Activated T-cell treated with anti-CD3 and anti-CD28 coated beads, Interleukin-2, amount 50 U/mL, for 1 hour (primary cell): ENCODE measurements around the gene EPHB1.

Experiments
- DNase-seq: peaks from one replicate; pipeline ENCODE4 v3.0.0-alpha.2; 2020

EPHB1 gene

DNA sequence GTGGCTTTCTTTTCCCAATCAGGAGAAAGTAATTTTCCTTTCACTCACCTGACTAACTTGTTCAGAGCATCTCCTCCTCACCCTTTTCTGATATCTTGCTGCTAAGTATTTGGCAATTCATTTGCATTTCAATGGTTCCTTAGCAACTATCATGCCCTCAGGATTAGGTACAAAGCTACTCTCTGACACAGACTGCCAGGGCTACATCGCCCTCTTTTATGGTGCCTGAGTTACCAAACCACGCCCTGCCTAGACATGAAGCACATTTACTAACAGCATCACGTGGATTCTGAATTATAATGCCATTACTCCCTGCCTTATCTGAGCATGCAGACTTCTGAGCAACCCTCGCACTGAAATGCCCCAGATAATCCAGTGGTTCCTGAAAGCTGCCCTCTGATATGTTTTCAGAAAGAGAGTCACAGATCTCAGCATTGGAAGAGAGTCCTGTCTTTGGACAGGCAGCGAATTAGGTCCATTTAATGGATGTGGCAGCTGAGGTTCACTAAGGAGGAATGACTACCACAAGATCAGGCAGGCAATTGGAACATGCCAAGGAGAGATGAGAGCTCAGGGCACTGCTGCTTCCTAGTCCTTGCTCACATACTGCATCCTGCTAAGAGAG is 14.5 kb downstream of the EPHB1 start:
- no peak for DNase-seq

DNA sequence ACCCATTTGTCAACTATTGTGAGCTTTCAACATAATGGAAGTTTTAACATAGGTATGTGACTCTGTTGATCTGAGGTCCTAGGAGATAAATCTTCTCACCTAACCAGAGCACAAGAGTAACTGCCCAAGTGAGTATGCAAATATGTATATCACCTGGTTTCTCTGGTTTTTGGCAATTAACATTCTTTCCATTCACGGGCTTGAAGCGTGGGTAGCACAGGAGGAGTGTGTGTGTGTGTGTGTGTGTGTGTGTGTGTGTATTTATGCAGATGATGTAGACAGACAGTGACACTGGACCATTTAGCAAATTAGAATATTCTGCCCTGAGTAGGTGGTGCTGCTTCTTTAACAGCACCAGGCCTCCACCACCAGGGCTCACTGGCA is 15.0 kb downstream of the EPHB1 start:
- DNase-seq, result no peak

DNA sequence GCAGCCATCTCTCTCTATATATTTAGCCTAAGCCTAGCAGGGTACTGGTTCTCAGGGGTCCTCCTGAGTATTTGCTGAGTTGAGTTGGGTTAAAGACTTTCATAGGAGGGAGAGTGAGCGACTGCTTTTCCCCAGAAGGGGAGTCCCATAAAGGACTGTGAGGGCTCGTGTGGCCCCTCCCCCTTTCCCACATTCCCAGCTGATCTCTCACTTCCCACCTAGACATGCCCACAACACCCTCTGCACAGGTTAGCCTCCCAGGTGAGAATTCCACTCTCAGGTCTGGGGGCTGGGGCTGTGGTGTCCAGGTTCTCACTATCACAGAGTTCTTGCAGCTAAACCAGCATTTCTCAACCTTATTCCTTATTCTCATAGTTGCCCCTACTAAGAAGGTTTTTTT is 15.8 kb downstream of the EPHB1 start:
- DNase-seq, result no peak

GRCh38 chr3:134813618-134814017 is 18.6 kb downstream of the EPHB1 start:
- no peak for DNase-seq

DNA sequence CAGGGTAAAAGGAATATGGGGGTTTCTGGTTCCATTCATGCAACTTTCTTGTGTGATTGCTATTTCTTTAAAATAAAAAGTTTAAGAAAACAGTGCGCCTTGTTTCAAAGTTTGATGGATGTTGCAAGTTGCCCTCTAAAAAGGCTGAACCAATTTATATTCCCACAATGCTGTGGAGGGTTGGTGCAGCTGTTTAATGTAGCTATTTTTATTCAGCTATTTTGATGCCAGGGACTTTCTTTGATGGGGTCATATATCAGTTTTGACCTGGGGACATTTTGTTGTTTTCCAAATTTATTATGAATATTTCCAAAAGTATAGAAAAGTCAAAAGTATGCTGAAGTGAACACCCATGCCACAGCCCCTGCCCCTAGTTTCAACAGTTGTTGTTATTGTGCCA is 20.5 kb downstream of the EPHB1 start:
- no peak for DNase-seq

DNA sequence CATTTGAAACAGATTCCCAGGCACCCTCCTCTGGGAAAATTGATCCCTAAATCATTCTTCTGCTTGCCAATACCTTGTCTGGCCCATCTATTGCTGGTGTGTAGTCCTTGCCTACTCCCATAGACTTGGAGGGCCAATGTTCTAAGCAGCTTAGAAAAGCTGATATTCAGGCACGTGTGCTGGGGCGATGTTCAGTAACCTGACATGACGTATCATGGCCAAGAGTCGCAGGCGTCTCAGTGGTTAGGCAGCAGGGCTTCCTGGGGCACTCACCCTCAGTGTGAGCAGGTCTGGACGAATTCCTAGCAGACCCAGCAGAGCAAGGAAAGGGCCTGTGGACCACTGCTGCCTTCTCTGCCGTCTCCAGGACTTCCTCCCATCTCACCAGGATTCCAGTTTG is 21.6 kb downstream of the EPHB1 start:
- DNase-seq, result no peak

DNA sequence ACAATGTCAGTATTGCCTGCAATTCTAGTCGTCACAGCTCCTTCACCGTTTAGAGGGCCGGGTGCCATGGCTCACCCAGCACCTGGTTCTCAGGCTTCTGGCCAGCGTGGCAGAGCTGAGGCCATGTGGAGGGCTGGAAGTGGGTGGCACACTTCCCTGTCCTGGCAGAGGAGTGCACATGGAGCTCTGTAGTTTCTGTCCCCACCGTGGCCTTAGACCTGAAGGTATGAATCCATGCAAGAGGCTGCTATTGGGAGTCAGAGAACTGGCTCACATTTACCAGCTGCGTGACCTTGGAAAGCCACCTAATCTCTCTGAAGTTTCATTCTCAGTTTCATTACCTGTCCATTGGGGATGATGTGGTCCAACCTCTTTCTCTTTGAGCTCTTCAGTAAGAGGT is 22.2 kb downstream of the EPHB1 start:
- DNase-seq, result no peak

DNA sequence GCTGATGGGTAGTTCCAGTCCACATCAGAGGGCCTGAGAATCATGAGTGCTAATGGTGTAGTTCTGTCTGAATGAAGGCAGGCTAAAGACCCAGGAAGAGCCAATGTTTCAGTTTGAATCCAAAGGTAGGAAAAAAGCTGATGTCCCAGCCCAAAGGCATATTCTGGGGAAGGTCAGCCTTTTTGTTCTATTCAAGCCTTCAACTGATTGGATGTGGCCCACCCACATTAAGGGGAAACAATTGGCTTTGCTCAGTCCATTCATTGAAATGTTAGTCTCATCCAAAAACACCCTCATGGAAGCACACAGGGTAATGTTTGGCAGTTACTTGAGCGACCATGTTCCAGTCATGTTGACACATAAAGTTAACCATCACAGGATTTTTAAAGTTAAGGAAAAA is 25.9 kb downstream of the EPHB1 start:
- DNase-seq, result no peak

DNA sequence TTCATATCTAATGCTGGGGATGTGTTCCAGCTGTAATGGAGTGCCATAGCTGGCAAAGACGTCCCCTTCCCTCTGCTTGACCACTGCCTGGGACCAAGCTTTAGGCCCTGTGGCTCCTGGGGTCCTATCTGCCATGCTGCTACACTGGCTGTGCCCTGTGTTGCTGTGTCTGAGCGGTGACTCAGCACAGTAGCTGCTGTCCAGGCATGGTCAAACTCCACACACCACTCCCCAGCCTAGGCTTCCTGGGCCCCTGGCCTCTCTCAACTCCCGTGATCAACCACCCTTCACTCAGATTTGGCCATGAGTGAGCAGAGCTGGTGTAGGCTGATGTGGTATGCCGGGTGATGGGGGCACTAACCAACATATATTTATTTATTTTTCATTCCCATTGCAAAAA is 27.0 kb downstream of the EPHB1 start:
- DNase-seq, result no peak

GRCh38 chr3:134823679-134824078 is 28.6 kb downstream of the EPHB1 start:
- DNase-seq, result no peak

- no peak for DNase-seq
Observed at GRCh38 chr3:134824791-134825190, 29.7 kb downstream of the EPHB1 start.

DNA sequence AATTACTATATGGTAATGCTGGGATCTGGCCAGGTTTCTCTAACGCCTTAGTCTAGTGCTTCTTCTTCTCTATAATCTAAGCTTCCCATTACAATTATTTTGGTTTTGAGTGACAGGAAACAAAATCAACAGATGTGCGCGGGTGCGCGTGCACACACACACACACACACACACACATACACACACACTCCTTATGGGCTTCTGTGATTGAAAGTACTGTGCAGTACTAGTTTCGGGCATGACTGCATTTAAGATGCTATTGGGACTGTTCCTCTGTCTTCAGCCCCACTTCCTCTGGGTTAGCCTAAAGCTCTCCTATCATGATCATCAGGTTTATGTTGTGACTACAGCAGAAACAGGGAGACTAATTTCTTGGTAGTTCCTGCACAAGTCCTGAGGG is 32.2 kb downstream of the EPHB1 start:
- DNase-seq, result no peak

DNA sequence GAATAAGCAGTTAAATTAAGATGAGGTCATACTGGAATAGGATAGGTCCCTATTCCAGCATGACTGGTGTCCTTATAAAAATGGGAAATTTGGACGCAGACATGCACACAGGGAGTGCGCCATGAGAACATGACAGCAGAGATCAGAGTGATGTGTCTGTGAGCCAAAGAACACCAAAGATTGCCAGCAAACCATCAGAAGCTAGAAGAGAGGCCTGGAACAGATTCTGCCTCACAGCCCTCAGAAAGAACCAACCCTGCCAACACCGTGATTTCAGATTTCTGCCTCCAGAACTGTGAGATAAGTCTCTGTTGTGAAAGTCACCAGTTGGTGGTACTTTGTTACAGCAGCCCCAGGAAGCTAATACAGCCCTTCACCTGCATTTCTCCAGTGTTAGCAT is 34.7 kb downstream of the EPHB1 start:
- DNase-seq, result no peak

GRCh38 chr3:134832585-134832984 is 37.5 kb downstream of the EPHB1 start:
- no peak for DNase-seq

- DNase-seq, result no peak
Observed at GRCh38 chr3:134833453-134834163, 38.5 kb downstream of the EPHB1 start.

DNA sequence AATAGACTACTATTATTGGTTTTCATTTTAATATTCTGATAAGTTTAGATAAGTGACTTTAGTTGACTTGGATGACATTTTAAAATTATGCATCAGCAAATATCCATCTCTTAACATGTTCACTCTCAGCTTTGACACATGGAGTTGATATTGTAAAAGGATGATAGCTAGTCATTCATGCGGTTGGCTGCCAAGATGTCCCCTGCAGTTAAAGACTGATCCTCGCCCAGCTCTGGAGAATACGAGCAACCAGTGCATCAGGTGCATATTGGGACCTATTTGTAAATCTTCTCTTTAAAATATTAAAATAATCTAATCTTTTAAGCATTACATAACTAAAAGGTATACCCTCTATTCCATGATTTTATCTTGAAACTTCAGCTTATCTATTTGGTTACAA is 41.9 kb downstream of the EPHB1 start:
- DNase-seq, result no peak

GRCh38 chr3:134838599-134838998 is 43.5 kb downstream of the EPHB1 start:
- DNase-seq, result no peak

- no peak for DNase-seq
Observed at GRCh38 chr3:134839422-134839821, 44.4 kb downstream of the EPHB1 start.

- DNase-seq, result no peak
Observed at GRCh38 chr3:134839990-134840389, 44.9 kb downstream of the EPHB1 start.

DNA sequence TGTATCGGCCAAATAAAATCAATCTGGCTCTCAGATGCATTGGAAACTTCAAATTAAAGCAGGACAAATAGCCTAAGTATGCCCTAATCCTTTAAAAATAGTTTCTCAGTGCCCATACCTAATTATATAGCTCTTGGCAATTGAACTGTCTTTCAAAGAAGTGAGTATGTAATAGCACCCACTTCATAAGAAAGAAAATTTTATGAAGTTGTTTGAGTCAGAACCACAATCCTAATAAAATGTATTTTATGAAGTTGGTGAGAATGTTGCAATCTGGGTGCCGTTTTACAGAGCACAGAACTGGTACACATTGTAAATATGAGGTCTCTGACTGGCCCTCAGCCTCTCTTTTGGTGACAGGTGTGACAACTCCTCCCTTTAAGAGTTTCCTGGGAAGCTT is 45.4 kb downstream of the EPHB1 start:
- no peak for DNase-seq

DNA sequence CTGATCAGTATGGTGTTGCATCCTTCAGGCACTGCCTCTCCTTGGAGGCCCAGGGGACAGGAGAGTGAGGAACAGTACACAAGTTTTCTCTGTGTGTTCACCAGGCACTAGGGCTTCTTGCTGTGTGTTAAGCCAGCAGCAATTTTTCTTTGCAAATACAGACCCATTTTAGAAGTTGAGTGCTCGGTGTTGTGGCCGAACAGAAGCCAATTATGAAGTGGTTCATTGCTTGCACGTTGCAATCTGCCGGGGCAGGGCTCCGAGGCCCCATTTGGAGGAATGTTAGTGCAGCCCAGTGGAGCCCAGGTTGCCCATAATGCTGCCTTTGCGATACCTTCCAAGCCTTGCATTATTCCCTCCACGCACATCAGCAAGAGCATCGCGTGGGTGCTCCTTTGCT is 51.0 kb downstream of the EPHB1 start:
- DNase-seq, result no peak

DNA sequence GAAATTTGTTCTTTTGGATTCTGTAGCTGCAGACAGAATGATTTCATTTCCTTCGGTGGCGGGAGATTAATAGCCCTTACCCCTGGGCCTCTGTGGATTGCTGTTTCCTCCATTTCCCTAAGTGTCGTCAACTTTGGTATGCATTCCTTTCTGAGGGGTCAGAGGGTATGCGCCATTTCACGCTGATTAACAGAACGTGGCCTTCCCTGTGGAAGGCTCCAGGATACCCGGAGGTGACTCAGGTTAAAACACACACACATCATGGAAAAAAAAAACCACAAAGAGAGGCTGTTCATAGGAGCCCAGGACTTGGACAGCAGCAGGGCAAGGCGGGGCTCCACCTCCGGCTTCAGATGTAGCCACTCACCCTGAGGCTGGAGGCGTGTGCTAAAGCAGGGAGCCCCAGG is 51.9 kb downstream of the EPHB1 start:
- no peak for DNase-seq

DNA sequence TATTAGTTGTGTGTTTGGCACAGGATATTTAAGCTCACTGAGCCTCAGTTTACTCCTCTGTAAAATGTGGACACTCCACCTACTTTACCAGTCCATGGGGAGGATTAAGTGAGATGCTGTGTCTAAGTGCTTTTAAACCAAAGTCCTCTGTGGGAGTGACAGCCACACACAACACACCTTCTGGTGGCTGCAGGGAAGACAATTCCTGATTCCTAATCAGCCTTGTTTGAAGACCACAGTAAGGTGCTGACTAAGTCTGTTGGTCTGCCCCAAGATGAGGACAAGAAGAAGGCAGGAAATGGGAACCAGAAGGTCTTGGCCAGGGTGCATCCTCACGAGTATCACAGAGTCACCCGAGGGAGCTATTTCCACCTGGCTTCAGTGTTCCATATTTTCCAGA is 52.3 kb downstream of the EPHB1 start:
- no peak for DNase-seq

- no peak for DNase-seq
Observed at GRCh38 chr3:134849561-134849960, 54.5 kb downstream of the EPHB1 start.

GRCh38 chr3:134850761-134851160 is 55.7 kb downstream of the EPHB1 start:
- no peak for DNase-seq
